Midbrain (tissue), 1 donor: ENCODE measurements around the gene FCRL5.
A peak's percentile ranks its signal among the peaks of the same experiment; 100 is the strongest.
"Not testable (repeated sequence)": the region's sequence is repeated elsewhere in the genome, so short reads cannot be mapped to it uniquely, and the experiment has no call there.

Experiments used
- DNase-seq: peaks from one replicate; lab custom pipeline; 2025; lab: John Stamatoyannopoulos, UW

The FCRL5 gene

GRCh38 chr1:157551694-157552693 lies at the start of gene FCRL5:
TSS of gene FCRL5 (minus strand) at chr1:157552515. CDS start at chr1:157552362, 153 bp downstream.
- no peak for DNase-seq

- DNase-seq = no peak
Measured at GRCh38 chr1:157600236-157600635, 47.9 kb upstream of the FCRL5 start.

- no peak for DNase-seq
Measured at GRCh38 chr1:157597959-157598667, 45.8 kb upstream of the FCRL5 start, which contains the start of gene FCRL4. TSS of gene FCRL4 (minus strand) at chr1:157598085. CDS start at chr1:157597944, 141 bp downstream.

GRCh38 chr1:157596384-157596783 lies 44.1 kb upstream of the FCRL5 start:
- DNase-seq = no peak

- DNase-seq = no peak
Measured at GRCh38 chr1:157595356-157595755, 43.0 kb upstream of the FCRL5 start.

GRCh38 chr1:157585984-157586383 lies 33.7 kb upstream of the FCRL5 start:
- DNase-seq = no peak

GRCh38 chr1:157584503-157584902 lies 32.2 kb upstream of the FCRL5 start:
- DNase-seq = no peak

GRCh38 chr1:157580828-157581210 lies 28.5 kb upstream of the FCRL5 start:
- no peak for DNase-seq

GRCh38 chr1:157580179-157580827 lies 28.0 kb upstream of the FCRL5 start:
- DNase-seq = peak; percentile 57

GRCh38 chr1:157577420-157577819 lies 25.1 kb upstream of the FCRL5 start:
- DNase-seq = no peak

- DNase-seq = no peak
Measured at GRCh38 chr1:157575744-157576143, 23.4 kb upstream of the FCRL5 start.

- no peak for DNase-seq
Measured at GRCh38 chr1:157574836-157575235, 22.5 kb upstream of the FCRL5 start.

- no peak for DNase-seq
Measured at GRCh38 chr1:157566484-157567300, 14.4 kb upstream of the FCRL5 start.

- no peak for DNase-seq
Measured at GRCh38 chr1:157562515-157562914, 10.2 kb upstream of the FCRL5 start.

GRCh38 chr1:157558119-157558518 lies 5.8 kb upstream of the FCRL5 start:
- DNase-seq = no peak

- DNase-seq = not testable (repeated sequence)
Measured at GRCh38 chr1:157548081-157548480, 4.2 kb downstream of the FCRL5 start.

GRCh38 chr1:157542676-157543075 lies 9.6 kb downstream of the FCRL5 start:
- no peak for DNase-seq

- DNase-seq = no peak
Measured at GRCh38 chr1:157540852-157541251, 11.5 kb downstream of the FCRL5 start.

GRCh38 chr1:157540160-157540748 lies 12.1 kb downstream of the FCRL5 start:
- no peak for DNase-seq

- DNase-seq = no peak
Measured at GRCh38 chr1:157539568-157539967, 12.7 kb downstream of the FCRL5 start.

- no peak for DNase-seq
Measured at GRCh38 chr1:157532569-157532968, 19.7 kb downstream of the FCRL5 start.
